Stimulated activated CD4-positive, alpha-beta T cell treated with anti-CD3 and anti-CD28 coated beads, Interleukin-12 subunit alpha, Interleukin-12 subunit beta, amount 100 ng/mL, for 24 hours (primary cell): ENCODE measurements around the gene CNTF.

Experiments
- DNase-seq, 2 experiments: peaks; one replicate each; pipeline ENCODE4 v3.0.0-alpha.2; 2020; ENCODE audit warnings: low read depth in 2 of 2

The CNTF gene

DNA sequence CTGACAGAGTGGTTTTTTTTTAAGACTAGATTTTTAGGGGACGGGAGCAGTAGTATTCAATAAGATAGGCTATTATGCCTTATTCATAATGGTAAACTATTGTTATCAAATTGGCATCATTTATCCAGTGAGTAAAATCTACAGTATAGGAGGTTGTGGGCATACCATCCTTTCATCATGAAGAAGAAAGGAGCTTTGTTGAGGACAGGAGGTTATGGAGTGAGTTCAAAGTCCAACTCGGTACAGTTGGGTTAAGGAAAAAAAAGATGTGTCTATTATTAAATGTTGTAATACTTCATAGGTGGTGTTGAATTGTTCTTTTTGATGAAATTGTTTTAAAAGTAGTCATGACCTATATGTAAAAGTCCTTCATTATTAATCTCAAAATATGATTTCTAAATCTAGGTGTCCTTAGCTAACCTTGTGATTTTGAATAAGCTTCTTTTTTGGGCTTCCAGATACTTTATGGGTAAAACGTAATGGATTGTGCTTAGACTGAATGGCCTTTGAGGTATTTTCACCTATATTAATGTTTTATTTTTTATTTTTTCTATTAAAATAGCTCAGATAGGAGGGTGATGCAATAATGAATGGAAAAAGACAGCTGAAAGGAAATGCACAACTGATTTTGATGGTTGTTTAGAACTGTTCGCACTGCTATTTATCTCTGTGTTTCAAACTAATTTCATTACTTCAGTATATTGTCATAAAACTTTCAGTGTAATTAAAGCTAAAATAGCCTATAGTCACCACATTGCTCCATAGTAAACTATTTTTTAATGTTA, 15.3 kb upstream of the CNTF start:
- DNase-seq, result no peak

DNA sequence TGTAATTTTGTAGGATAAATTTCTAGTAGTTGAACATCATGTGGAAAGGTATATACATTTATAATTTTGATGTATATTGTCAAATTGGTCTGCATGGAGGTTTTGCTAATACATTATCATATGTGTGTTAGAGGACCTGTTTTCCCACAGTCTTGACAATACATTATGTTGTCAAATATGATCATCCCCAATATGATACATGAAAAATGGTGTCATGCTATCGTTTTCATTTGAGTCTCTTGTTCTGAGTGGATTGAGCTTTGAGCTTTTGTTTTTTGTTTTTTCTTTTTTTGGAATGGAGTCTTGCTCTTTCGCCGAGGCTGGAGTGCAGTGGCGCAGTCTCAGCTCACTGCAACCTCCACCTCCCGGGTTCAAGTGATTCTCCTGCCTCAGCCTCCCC, 14.1 kb upstream of the CNTF start:
- DNase-seq, result no peak

DNA sequence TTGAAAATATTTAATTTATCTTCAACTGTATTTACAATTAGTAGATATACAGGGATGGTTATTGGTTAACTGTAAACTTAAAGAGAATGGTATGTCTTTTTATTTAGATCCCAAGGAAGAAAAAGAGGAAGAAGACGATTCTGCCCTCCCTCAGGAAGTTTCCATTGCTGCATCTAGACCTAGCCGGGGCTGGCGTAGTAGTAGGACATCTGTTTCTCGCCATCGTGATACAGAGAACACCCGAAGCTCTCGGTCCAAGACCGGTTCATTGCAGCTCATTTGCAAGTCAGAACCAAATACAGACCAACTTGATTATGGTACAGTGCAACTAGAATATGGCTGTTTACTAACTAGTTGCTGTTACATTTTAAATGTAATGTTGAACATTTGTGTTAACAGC, 12.7 kb upstream of the CNTF start:
- DNase-seq, result no peak

DNA sequence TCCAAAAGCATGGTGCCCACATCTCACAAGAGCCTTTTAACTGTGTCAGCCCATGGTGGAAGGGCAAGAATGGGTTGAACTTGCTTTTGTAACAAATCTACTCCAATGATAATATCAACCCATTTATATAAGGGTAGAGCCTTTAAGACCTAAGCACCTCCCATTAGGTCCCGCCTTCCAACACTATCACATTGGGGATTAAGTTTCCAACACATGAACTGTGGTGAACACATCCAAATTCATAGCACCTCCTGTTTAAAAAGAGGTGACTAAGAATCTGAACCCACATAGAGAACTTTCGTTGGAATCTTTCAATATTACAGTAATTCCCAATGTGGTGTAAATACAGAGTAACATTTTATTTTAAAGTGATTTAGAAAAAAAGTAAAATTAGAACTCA, 9.2 kb upstream of the CNTF start:
- no peak for DNase-seq

DNA sequence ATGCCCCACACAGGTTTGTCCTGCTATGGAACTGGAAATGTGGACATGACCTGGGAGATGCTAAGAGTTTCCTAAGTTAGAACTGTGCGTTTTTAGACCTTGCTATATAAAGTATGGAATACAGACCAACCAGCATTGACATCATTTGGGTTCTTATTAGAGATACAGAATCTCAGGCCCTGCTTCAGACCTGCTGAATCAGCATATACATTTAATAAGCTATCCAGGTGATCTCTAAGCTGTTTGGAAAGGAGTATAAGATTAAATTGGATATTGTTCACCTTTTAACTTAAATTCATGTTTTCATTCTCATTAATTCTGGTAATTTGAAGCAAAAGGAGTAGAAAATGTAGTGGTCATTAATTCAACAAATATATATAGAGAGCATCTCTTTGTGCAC, 6.9 kb upstream of the CNTF start:
- no peak for DNase-seq

DNA sequence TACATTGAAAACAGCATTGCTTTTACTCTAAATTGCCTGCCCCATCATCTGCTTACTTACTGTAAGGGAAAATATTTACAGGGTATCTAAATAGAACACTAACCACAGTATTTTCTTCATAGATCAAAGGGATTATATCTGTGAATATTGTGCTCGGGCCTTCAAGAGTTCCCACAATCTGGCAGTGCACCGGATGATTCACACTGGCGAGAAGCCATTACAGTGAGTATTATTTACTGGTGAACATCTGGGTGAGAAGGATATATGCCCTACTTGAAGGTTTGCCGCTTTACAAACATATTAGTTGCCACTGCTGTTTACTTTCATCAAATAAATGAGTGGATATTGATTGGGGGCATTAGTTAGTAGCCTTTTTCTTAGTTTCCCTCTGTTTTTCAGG, 5.9 kb upstream of the CNTF start:
- DNase-seq, result no peak

DNA sequence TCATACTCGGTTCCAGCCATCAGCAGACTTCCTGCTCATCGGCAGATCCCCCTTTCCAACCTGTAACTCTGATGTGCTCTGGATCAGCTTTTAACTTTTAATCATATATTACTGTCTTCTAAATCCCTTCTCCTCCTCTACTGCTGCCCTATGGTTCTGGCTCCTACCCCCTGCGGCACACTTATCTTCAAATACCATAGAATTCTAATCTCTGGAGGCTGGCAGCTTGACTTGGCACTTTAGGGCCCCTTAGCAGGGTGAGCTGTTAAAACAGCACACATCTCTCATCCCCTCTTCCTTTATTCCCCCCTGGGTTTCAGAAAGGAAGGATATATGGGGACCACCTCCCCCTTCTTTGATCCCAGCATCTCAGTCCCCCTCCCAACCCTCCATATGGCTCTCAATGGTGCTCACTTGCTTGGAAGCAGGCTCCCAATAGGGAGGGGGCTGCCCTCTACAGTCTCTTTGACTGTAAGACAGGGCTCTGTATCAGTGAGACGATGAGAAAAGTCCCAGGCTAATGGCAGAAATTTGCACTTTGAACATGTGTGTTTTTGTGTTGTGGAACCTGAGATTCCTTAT, 4.4 kb upstream of the CNTF start:
- no peak for DNase-seq

DNA sequence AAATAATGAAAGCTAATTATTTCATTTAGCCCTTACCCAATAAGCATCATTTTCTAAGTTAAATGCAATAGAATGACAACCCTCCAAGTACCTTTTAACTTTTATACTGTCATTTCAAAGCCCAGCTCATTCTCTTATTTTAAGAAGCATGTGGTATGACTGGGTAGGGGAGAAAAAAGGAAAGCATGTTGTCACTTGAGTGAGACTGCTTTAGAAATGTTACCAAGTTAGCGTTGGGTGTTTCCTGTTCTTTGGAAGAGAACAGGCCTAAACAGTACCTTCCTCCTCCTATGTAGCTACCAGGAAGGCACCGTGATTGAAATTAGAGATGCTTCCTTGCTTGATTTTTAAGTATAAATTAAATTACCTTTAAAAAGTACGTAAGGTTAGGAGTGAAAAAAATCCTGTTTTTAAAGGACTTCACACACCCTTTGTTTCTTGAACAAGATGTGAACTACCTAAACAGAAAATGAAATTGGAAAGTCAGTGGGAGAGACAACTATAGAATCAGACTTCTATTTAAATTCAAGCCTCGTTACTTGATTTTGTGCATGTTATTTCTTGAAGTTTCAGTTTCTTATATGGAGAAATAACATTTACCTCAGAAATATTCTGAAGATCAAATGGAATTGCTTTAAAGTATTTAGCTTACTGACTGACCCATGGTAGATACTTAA, 741 bp upstream of the CNTF start:
- no peak for DNase-seq

DNA sequence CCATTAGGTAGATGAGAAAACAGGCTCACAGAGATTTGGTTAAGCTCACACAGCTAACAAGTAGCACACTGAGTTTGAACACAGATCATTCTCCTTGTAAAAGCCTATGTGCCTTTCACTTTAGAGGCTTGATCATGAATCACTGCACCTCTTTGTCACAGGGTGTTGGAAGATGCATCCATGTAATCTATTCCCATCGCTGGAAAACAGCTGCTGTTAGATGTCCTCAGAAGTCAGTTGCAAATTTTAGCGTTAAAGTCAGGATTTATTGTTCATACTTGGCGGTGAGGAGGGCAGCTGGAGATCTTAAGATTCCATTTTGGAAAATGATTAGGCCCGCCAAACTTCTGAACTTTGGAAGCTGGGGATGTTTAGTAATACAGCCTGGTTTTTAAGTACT, 2.6 kb downstream of the CNTF start:
- DNase-seq, result no peak

DNA sequence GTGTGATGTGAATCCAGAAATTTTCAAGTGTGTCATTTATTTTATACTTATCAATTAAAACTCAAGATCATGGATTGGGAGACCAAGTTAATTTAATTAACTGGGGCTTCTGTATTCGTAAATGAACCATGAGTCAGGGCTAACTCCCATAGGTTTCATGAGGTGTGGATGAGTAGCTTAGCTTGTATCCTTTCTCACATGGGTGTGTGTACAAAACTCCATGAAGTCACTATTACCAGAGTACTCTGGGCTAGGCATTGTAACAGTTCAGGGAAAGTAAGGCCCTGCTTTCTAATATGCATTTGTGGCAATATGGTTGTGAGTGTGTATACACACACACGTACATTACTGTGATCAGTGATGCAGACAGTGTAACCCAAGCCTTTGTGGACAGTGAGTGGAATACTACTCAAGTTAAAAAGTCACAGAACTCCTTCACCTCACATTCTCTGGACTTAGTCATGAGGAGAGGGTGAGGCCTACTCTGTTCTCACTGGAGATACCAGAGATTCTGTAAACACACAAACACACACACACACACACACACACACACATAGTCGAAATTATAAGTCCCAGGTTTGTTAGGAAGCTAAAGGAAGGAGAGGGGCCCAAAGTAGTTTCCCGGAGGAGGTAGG, 3.5 kb downstream of the CNTF start:
- no peak for DNase-seq

DNA sequence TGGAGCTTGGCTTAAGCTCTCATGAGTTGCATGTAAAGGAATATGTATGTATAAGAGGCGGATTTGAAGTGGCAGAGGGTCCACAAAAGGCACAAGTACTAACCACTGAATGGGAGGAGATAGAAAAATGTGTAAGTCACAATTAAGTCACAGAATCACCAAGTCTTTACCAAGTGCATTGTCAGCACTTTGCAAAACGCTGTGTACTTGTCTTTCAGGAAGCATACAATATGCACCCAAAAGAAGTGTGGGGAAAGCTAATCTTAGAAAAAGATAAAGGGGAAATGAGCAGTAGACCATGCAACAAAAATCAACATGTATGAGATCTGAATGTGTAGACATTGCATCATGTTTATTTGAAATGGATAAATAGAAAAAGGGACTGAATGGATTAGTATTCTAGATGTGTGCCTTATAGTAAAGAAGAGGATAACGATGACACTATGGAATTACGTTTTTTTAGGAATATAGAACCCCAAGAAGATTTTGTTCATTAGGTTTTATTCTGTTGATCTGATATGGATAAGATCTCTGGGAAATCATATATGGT, 4.5 kb downstream of the CNTF start:
- DNase-seq, result no peak

DNA sequence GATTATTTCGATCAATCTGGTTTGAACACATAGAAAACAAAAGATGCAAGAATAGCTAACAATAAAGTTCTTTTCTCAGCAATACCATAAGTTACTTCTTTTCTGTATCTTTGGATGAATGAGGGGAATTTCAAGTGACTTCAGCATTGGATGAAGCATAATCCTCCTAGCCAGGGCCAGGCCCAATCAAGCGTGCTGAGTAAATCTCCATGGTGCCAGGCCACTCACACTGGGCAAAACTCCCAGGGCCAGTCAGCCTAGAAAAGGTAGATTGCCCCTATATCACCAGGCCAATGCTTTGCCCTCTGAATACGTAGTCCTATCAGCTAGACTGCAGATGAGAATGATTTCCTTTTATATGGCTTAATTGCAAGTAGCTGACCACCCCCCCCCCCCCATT, 6.0 kb downstream of the CNTF start:
- DNase-seq, result no peak

DNA sequence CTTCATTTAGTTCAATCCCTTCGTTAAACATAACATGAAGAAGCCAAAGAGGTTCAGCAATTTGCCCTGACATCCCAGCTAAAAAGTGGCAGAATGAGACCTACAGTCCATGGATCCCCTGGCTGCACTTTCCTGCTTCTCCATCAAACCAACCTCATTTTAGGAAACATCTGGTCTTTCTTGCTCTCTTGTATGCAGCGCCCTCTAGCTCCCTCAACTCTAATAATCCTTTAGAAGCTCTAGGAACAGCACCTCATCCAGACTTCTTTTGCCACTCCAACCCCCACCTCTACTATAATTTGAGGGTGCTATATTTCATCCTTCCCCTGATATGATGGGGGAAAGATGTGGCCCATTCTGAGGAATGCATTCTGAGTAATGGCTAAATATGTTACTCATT, 7.4 kb downstream of the CNTF start:
- no peak for DNase-seq

DNA sequence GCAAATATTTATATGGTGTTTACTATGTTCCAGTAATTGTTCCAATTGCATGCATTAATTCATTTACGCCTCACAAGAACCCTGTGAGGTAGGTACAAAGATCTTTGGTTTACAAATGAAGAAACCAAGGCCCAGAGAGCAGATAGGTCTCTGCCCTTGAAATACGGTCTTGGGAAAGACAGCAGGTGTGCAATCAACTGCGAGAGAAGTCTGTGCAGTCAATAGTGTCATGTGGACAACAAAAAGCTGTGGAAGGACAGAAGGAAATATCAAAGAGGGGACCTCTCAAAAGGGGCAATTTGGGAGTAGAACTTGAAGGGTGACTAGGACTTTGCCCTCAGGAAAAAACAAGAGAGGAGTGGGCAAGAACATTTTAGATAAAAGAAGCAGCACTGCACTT, 8.9 kb downstream of the CNTF start:
- no peak for DNase-seq

DNA sequence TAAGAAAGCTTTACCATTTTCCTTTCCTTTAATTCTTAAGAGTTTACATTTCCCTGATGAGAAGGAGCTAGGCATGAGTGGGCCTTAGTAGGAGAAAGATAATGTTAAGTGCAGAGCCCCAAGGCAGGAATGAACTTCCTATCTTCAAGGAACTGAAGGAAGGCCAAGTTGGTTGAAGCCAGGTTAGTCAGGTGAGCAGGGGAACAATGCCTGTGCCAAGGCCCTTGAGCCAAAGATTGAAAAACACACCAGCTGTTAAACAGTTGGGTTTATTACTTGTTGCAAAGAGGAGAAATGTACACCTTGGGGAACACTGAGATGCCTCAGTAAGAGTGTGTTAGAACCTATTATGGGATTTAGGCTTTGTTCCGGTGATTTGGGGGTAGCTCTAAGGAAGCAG, 10.0 kb downstream of the CNTF start:
- DNase-seq, result no peak

DNA sequence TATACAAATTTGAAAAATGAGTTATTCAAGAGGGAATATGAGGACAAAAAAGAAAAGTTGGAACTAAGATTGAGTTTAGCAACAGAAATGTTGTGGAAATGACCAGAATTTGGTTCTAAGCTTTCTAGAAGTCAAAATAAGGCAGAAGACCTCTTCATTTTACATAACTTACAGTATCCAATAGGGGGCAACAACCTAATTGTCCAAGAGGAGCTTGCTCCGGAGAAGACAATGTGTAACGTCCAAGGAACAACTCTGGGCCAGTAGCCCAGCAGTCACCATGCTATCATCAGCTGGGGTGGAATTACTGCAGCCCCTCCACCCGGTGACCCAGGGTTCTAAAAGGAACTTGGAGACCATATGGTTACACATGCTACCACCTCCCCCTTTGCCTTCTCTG, 14.1 kb downstream of the CNTF start:
- no peak for DNase-seq

DNA sequence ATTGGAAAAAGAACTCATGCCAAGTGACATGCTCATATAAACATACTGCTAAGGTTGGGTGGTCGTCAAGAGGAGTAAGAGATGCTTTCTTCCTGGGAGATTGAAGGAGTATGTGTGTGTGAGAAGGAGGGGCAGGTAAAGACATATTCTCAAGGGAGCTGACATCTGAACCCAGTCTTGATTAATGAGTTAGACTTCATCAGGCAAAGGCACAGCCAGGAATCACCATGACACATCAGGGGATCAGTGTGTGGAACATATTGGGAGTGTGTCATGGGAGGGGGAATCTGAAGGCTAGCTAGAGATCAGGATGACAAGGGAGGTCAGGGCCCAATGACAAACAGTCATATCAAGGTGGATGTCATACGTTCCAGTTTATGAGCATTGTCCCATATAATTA, 14.9 kb downstream of the CNTF start:
- DNase-seq, result no peak

DNA sequence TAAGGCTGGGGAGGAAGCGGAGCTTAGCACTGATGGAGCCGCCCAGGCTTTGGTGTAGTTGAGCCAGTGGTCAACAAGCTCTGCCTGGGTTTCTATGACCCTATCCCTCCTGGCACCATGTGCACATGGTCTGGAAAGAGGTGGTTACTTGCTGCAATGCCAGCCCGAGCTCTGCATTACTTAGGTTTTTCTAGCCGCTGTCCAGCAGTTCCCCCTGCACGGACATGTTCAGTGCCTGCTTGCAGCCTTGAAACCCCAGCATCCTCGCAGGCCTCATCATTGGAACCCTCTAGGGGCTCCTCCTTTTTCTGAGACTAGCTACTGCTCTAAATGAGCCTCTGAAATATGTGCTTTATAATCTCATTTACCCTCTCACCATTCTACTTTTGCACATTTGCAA, 16.6 kb downstream of the CNTF start:
- no peak for DNase-seq

DNA sequence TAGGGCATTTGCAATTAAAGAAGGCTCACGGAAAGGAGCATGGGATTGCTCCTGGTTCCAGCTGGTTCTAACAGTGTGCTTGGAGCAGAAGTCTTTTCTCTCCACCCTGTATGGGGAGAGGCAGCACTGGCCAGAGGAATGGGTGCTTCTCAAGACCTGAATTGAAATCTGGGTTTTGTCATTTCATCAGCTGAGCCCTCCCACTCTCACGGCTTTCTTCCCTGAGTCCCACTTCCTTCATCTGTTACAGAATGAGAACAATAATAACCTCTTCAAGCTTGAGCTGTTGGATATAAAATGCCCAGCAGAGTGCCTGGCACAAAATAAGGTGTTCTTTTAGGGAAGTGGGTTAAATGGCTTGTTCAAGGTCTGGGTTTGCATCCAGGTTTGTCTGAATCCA, 17.2 kb downstream of the CNTF start:
- DNase-seq, result no peak

DNA sequence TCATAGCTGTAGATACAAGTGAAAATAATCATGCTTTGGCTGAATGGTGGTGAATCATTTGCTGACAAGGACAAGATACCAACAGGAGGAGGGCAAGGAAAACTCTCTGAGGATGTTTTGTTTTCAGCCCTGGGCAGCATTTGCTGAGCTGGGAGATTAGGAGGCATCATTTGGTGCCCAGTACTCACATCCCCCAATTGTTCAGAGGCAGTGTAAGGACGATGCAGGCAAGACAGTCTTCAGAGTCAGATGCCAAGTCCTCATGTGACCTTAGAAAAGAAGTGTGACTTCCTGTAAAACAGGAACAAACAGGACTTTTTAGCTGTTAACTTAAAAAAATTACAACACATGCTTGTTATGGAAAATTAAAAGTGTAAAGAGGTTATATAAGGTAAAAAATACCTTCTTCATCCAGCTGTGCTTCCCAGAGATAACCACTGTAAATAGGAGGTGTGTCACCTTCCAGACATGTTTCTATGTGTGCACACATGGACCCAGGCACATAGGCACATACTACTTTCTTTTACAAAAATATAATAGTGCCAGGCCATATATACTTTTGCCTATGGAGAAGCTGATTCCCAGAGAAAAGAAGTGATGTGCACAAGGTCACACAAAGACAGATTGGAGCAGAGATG, 18.0 kb downstream of the CNTF start:
- no peak for DNase-seq

DNA sequence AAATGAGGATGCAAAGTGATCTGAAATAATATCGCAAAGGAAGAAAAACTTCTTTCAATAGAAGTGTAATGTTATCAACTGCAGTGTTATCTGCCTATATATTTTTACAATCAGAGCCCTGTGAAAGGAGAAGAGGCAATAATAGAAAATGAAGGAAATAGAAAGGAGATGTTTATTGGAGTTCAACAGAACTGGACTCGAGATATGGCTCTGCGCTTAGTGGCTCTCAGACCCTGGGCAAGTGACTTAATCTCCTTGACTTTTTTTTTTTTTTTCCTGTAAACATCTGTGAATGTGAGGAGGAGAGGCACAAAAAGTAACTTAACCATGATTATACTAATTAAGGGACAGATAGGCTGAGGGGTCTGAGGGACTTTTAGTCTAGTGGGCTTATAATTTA, 18.9 kb downstream of the CNTF start:
- no peak for DNase-seq
